GM20000 (cell line): ENCODE data around the gene CBLN2.

ENCODE experiments used
- DNase-seq: peaks from one replicate; pipeline ENCODE4 v3.0.0; 2012; ENCODE audit warnings: low spot score
- CTCF ChIP-seq: IDR thresholded peaks from 2 replicates; pipeline ENCODE4 v1.5.1; 2012; ENCODE audit warnings: mild to moderate bottlenecking, control low read depth; ENCODE audit errors: extremely low read depth, missing control alignments

CBLN2 gene

GRCh38 chr18:72555101-72555500, 11.0 kb upstream of the CBLN2 start:
- TF ChIP-seq CTCF: no peak
- DNase-seq: no peak

DNA sequence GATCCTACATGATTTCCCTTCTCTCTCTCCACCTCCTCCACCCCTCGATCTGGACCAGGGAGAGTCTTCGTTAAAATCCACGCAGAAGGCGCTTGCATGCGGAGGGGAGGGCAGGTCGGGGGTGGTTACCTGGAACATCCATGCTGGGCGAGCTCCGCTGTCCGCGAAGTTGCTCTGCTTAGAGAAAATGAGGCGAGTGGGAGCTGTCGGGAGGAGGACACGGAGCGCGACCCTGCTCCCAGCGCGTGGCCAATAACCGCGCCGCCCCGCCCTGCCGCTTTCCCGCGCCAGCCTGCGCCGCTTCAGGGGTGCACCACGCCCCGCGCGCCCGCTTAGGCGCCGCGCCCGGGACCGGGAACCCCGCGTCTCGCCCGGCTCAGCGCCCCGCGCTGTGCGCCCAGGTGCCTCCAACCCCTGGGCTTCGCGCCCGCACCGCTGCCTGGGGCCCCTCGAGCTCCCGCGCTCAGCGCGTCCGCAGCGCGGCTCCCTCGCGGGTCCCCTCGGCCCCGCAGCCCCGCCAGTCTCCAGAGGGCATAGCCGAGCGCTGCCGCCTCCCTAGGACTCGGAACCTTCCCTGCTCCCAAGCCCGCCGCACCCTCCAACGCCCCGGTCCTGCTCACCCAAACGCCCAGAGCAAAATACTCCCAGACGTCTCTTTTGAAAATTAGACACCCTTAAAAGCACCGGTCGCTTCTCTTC, 636 bp downstream of the CBLN2 start:
- no peak for DNase-seq
- no peak for TF ChIP-seq CTCF

DNA sequence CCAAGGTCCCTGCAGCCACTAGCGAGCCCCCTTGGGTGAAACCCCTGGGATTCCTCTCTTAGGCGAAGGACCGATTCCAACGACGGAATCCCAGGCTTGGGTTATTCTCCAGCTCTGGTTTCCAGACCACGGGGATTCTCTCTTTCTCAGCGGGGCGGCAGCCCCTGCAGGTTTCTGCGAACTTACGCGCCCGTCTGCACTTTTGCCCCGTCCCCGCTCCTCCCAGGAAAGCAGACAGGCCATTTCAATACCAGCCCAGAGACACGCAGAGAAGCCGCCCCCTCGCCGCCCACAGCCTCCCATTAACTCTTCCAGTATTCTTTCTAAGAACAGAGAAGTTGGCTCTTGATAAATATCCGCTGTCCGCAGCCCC, 1.2 kb downstream of the CBLN2 start:
- no peak for TF ChIP-seq CTCF
- peak; percentile 42 for DNase-seq

- no peak for DNase-seq
- no peak for TF ChIP-seq CTCF
These were observed 1.8 kb downstream of the CBLN2 start for GRCh38 chr18:72542342-72542741.

DNA sequence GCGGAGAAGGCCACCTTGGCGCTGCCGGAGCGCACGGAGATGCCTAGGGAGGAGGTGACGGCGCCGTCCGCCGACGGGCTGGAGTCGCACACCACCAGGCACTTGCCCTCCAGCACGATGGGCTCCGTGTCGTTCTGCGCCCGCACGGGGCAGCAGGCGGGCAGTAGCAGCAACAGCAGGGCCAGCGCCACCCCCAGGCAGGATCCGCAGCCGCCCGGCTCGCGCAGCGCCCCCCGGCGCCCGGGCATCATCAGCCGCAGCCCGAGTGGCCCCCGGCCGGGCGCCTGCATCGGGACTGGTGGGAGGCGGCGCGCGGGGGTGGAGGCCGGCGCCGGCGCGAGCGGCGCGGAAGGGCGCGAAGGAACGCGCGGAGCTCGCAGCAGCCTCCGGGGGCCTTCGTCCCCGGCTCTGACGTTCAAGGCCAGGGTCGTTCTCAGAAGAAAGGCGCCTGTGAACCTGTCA, 2.2 kb downstream of the CBLN2 start:
- DNase-seq: no peak
- no peak for TF ChIP-seq CTCF

GRCh38 chr18:72539901-72540300, 4.2 kb downstream of the CBLN2 start:
- TF ChIP-seq CTCF: no peak
- no peak for DNase-seq

- no peak for DNase-seq
- TF ChIP-seq CTCF: no peak
These were observed 13.5 kb downstream of the CBLN2 start for GRCh38 chr18:72530622-72531021.
